GM12873 (cell line): ENCODE measurements around the gene HOXA6.

Experiments used
- CTCF ChIP-seq: IDR thresholded peaks from 2 replicates; pipeline ENCODE4 v1.5.1; 2012; ENCODE audit warnings: low read depth, mild to moderate bottlenecking, moderate library complexity, low read length, control low read depth; ENCODE audit not compliant: insufficient read depth; ENCODE audit errors: missing control alignments

Gene HOXA6

GRCh38 chr7:27169658-27170425 lies 22.3 kb upstream of the HOXA6 start:
- no peak for TF ChIP-seq CTCF

GRCh38 chr7:27168265-27168947 lies 20.8 kb upstream of the HOXA6 start:
- no peak for TF ChIP-seq CTCF

- no peak for TF ChIP-seq CTCF
These were observed 20.3 kb upstream of the HOXA6 start for GRCh38 chr7:27167916-27168264.

GRCh38 chr7:27166531-27167505 lies 19.2 kb upstream of the HOXA6 start:
- TF ChIP-seq CTCF = no peak

- TF ChIP-seq CTCF = no peak
These were observed 18.5 kb upstream of the HOXA6 start for GRCh38 chr7:27165996-27166530.

- no peak for TF ChIP-seq CTCF
These were observed 17.8 kb upstream of the HOXA6 start, which contains the start of gene HOXA9 for GRCh38 chr7:27165089-27165995. Gene HOXA9, minus strand, starts transcription at chr7:27165537. Its CDS starts 80 bp downstream, at chr7:27165457.
